GM12864 (cell line): ENCODE measurements around the gene TXNL4B.
"Not testable (repeated sequence)": the region's sequence is repeated elsewhere in the genome, so short reads cannot be mapped to it uniquely, and the experiment has no call there.

Source experiments
- DNase-seq: peaks from one replicate; pipeline ENCODE4 v3.0.0-alpha.2; 2011; ENCODE audit warnings: low read depth
- H3K4me3 ChIP-seq: 2 replicates; pipeline ENCODE4 v1.5.1; 2011; ENCODE audit warnings: mild to moderate bottlenecking, low read depth, low read length, control low read depth
- TF ChIP-seq, protein P1 (sequence below): IDR thresholded peaks from 2 replicates; pipeline ENCODE4 v1.5.1; 2011; ENCODE audit warnings: low read depth, mild to moderate bottlenecking, moderate library complexity, low read length, control low read depth, inconsistent platforms; ENCODE audit errors: missing control alignments

Gene TXNL4B

GRCh38 chr16:72060405-72060804 is 33.0 kb downstream of the TXNL4B start:
- TF ChIP-seq, protein P1, sequence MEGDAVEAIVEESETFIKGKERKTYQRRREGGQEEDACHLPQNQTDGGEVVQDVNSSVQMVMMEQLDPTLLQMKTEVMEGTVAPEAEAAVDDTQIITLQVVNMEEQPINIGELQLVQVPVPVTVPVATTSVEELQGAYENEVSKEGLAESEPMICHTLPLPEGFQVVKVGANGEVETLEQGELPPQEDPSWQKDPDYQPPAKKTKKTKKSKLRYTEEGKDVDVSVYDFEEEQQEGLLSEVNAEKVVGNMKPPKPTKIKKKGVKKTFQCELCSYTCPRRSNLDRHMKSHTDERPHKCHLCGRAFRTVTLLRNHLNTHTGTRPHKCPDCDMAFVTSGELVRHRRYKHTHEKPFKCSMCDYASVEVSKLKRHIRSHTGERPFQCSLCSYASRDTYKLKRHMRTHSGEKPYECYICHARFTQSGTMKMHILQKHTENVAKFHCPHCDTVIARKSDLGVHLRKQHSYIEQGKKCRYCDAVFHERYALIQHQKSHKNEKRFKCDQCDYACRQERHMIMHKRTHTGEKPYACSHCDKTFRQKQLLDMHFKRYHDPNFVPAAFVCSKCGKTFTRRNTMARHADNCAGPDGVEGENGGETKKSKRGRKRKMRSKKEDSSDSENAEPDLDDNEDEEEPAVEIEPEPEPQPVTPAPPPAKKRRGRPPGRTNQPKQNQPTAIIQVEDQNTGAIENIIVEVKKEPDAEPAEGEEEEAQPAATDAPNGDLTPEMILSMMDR: no peak
- H3K4me3 ChIP-seq: no peak overlapping the region
- DNase-seq: no peak

DNA sequence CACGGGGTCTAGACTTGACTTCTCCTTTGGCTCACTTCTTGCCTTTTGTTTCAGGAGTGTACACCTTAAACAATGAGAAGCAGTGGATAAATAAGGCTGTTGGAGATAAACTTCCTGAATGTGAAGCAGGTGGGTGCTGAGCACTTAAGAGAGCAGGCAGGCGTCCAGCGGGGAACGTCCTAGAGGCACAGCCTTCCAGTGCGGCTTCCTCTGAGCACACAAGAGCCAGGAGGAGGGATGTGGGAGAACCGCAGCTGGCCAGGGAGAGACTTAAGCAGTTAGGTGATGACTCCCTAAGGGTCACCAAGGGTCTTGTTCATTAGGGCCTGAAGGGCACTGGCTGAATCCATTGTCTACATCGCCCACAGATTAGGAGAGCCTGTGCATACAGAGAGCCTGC is 34.4 kb downstream of the TXNL4B start:
- H3K4me3 ChIP-seq, DNase-seq: not testable (repeated sequence)

GRCh38 chr16:72057313-72057712 is 36.1 kb downstream of the TXNL4B start:
- DNase-seq, H3K4me3 ChIP-seq: not testable (repeated sequence)

- TF ChIP-seq, protein P1: no peak
- no peak for DNase-seq
- no peak overlapping the region for H3K4me3 ChIP-seq
These were observed 37.5 kb downstream of the TXNL4B start for GRCh38 chr16:72055911-72056310.

GRCh38 chr16:72054254-72054847 is 39.1 kb downstream of the TXNL4B start, which contains the start of gene HP:
TSS of gene HP (plus strand) at chr16:72054505. CDS start at chr16:72054653, 148 bp downstream.
- H3K4me3 ChIP-seq, DNase-seq: not testable (repeated sequence)

DNA sequence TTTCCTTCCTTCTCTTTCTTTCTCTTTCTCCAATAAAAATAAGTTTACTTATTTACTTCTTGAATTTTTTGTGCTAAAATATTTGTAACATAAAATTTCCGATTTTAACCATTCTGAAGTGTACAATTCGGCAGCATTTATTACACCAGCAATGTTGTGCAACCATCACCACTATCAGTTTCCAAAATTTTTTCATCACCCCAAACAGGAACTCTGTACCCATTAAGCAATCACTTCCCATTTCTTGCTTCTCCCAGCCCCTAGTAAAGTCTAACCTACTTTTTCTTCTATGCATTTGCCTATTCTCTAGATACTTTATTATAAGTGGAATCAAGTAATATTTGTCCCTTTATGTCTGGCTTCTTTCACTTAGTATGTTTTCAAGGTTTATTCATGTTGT is 41.6 kb downstream of the TXNL4B start:
- TF ChIP-seq, protein P1: no peak
- no peak for DNase-seq
- H3K4me3 ChIP-seq: no peak overlapping the region

DNA sequence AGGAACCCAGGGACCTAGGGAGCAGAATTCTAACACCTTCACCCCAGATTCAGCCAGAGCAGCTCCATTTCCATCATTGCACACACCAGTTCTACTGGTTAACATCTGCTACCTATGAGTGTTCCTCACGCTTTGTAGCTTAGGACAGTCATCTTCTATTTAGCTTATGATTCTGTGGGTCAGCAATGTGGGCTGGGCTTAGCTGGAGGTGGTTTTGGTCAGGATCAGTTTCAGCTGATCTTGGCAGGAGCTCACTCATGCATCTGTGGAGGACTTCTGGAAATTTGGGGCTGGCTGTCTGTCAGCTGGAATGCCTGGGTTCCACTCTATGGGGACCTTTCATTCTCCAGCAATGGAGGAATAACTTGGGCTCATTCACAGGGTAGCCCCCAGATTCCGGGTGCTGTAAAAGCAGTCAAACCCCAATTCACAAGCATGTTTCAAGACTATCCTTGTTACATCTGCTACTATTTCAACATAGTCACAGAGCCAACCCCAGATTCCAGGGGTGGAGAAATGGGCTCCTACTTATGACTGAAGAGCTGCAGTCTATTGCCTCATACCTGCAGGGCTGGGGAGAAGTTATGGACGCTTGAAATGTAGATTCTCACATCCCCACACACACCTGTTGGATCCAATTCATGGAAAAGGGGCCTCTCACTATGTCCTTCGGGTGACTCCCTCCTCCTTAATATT is 42.5 kb downstream of the TXNL4B start:
- H3K4me3 ChIP-seq: no peak overlapping the region

GRCh38 chr16:72049110-72049509 is 44.3 kb downstream of the TXNL4B start:
- TF ChIP-seq, protein P1: no peak
- no peak overlapping the region for H3K4me3 ChIP-seq
- DNase-seq: no peak

More for the DNA sequence above, 42.5 kb downstream of the TXNL4B start:
- no peak for DNase-seq
- TF ChIP-seq, protein P1: no peak
